GM20431 (cell line): ENCODE measurements around the gene VPS13C.

Experiments used
- in situ Hi-C: fragments of 300-500 bp; cut with MseI, MboI; formaldehyde crosslinking; loops from one replicate; pipeline ENCODE4 v1.15.0; 2020; ENCODE audit warnings: low sequenced_read_pairs; ENCODE audit not compliant: unreplicated experiment

Gene VPS13C

DNA sequence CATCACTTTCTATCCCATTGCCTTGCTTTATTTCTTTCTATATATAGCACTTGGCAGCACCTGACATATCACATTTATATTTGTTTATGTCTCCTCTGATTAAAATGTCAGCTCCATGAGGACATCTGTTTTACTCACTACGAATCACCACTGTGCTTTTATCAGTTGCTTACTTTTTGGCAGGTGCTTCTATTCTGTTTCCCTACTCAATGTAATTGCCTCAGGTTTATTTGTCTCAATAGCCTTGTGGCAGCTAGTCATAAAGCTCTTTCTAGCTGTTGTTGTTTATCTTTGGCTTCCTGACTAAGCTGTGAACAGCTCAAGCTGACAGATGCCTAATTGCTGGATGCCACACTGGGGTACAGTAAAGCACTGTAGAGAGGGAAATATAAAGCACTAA, 85.5 kb downstream of the VPS13C start:
- in situ Hi-C loops: no loop called here

GRCh38 chr15:61974118-61974517, 86.1 kb downstream of the VPS13C start:
- in situ Hi-C loops: no loop called here

DNA sequence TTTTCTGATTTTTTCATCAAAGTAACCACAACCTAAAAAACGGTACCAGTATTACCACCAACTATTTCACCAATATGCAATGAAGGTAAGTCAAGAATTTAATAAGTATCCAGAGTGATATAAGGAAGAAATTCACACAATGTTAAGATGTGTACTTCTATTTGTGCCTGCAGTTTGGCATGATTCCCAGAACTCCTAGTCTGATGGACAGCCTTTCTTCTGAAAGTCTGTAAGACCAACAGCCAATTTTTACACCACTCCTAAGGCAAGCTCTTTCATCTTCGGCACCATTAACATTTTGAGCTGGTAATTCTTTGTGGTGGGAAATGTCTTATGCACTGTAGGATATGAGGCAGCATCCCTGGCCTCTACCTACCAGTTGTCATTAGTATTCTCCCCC, 108.3 kb downstream of the VPS13C start:
- in situ Hi-C loops: no loop called here

GRCh38 chr15:61946778-61947177, 113.5 kb downstream of the VPS13C start:
- in situ Hi-C loops: no loop called here

DNA sequence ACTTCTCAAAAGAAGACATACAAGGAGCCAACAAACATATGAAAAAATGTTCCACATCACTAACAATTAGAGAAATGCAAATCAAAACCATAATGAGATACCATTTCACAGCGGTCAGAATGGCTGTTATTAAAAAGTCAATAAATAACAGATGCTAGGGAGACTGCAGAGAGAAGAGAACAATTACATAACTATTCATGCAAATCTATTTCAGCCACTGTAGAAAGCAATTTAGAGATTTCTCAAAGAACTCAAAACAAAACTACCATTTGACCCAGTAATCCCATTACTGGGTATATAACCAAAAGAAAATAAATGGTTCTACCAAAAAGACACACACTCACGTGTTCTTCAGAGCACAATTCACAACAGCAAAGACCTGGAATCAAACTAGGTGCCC, 116.3 kb downstream of the VPS13C start:
- in situ Hi-C loops: no loop called here

DNA sequence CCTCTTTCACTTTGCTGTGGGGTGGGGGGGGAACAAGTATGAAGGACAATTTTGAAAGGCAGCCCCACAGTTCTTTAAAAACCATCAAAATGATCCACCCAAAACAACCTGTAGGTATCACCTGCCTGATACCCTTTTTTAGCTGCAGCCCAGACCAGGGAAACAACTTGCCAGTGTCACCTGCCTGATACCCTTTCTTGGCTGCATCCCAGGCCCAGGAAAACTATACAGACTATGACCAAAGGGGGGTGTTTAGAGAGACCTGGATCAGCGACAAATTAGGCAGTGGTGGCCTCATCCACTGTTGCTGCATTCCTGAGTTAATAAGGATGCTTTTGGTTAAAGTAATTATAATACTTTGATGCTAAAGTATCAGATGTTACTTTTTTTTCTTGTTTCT, 122.0 kb downstream of the VPS13C start:
- in situ Hi-C loops: no loop called here

DNA sequence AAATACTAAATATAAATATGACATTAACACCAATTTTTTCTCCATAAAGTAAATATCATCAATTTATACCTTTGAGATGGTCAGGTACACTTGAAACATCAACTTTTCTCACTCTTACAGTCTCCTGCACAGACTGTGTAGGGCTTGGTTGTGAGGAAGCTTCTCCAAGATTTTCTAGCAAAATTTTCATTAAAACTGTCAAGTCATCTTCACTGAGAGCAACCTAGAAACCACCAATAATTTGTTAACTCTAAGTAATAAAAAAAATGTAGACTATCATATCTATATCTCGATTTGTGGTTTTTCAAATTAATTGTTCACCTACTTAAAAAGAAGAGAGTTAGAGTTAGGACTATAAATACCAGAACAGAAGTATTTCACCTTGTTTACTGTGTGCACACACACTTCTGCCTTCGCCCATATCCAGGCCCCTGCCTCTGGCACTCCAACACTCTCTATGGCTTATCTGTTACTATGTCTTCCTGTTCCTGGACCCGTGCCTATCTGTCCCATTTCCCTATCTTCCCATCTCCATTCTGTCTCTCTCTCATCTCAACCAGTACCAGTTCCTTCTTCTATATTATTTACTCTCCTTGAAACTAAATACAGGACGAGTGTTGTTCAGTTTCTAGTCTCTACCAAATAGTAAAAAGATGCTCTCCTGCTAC, 123.6 kb downstream of the VPS13C start:
- in situ Hi-C loops: no loop called here

GRCh38 chr15:61935493-61935892, 124.8 kb downstream of the VPS13C start:
- in situ Hi-C loops: no loop called here

DNA sequence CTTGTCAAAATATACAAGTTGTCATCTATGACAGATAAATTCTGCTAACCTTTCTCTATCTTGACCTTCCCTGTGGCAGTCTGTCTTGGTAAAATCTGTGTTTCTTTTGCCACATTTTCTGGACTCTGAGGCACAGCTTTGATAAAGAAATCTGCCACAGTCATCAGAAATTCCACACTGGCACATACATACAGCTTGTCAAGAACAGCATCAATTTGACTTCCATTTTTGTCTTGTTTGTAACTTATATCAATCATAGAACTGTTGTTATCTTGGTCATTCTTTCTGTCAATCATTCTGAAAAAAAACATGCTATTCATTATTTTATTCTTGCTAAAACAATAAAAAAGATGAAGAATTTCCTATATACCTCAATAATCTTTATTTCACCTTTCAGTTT, 130.8 kb downstream of the VPS13C start:
- in situ Hi-C loops: no loop called here

DNA sequence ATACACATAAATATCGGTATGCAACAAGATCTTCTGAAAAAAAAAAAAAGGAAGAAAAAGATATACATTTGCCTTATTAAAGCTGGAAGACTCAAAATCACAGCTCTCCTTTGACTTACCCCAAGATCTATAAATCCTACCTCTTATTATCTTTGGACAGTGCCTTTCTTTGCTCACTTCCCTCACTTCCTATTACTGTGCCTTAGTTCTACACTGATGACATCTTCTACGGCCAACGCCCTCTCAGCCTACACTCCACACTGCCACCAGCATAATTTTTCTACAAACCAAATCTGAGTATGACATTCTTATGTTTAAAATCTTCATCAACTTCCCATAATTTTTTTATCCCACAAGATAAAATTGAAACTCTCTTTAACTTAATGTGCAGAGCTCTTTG, 137.1 kb downstream of the VPS13C start:
- in situ Hi-C loops: no loop called here

- in situ Hi-C loops: no loop called here
Observed at GRCh38 chr15:61921093-61921492, 139.2 kb downstream of the VPS13C start.

DNA sequence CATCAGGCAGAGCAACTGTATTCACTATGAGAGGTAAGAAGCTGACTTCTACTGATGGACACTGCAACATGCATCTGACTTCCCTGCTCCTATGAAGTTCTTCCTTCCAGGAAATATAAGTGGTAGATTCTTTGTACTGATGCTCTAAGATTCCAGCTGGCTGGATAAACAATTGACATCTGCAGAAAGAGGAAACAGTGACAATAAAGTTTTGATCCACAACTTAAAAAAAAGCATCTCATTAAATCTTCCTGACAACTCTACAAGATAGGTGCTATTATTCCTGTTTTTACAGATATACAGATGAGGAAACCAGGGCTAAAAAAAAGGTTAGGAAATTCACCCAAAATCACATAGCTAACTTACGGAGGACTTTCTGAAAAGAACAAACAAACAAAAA, 142.8 kb downstream of the VPS13C start:
- in situ Hi-C loops: no loop called here

- in situ Hi-C loops: no loop called here
Observed at GRCh38 chr15:61916104-61916503, 144.1 kb downstream of the VPS13C start.

- in situ Hi-C loops: no loop called here
Observed at GRCh38 chr15:61915640-61916039, 144.6 kb downstream of the VPS13C start.

DNA sequence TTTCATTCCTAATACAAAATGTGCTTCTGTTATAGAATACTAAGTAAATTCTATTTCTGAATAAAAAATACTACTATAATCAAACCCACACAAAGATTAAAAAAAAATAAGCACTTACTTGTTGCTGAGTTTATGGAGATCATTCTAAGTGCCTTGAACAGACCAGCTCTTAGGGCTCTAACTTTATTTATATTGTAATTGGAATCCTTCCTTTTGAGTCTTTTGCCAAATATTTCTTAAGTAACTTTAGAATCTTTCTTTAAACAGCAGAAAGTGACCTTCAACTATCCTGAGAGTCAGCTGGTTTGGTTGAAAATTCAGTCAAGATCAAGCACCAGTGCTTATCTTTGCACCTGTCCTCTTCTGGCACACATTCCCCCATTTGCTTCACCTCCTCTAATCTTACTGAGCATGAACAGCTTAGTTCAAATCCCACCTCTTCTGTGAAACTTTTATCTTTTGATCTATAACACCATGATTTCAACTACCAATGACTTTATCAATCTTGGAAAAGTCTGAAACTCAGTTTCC, 149.3 kb downstream of the VPS13C start:
- in situ Hi-C loops: no loop called here

DNA sequence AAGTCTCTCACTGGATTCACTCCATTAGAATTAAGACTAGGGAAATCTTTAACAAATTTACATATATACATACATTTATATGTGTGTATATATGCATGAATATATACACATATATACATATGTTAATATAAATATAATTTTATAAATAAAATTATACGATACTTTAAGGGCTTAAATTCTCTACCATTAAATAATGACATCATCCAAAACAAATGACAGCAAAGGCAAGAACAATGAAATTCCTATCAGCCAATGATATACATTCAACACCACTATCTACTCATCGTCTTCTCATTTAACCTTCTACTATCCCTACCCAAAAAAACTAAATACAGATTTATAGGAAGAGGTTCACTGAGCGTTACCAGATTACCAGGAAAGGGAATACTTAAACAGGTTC, 152.0 kb downstream of the VPS13C start:
- in situ Hi-C loops: no loop called here

GRCh38 chr15:61907753-61908086, 152.5 kb downstream of the VPS13C start:
- in situ Hi-C loops: no loop called here

DNA sequence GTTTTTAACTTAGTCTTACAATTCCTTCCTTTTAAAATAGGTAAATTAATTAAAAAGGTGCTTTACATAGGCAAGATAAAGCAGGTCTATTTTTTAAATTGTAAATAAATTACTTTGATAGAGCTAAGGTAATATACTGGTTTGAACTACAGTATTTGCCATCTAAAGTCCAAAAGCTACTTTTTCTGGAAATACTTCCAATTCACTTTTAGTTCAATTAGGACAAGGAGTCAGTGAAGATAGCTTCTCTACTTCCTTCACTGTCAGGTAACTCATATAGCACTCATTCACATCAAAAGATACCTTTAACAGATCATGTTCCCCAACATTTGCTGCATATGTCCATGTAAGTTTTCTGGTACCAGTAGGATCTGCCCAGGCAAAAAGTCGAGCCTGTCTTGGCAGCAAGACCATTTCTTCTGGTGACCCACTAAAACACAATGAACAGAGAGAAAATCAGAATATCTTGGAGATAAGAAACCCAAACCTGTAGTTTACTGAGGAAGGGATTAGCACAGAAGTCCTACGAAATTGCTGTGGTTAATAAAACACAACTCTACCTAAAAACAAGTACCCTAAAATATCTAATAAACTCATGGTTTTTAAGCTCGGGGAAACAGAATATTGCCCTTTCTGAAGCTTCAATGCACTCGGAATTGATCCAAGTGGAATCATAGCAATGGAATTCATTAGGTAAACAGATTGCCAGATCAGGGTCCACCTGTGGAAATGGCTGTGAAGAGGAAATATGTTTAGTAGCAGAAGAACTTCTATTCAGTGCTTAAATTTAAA, 153.1 kb downstream of the VPS13C start:
- in situ Hi-C loops: no loop called here

- in situ Hi-C loops: no loop called here
Observed at GRCh38 chr15:61893146-61893545, 167.1 kb downstream of the VPS13C start.

- in situ Hi-C loops: no loop called here
Observed at GRCh38 chr15:61892140-61892539, 168.1 kb downstream of the VPS13C start.

DNA sequence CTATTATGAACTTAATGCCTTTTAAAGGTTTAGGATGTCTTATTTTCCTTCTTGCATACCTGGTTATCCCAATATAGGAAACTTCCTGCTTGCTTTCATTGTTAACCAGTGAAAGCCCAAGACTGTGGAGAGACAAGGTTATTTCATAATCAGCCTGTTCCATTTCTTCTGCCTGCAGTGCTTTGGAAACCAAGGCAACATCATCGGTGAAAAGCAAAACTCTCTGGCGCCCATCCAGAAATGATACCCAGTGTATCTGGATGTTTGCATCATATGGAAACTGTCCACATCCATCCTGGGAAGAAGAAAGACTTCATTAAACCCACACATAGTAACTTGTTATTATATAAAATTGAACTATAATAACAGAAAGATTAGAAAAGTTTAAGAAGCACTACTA, 170.1 kb downstream of the VPS13C start:
- in situ Hi-C loops: no loop called here

DNA sequence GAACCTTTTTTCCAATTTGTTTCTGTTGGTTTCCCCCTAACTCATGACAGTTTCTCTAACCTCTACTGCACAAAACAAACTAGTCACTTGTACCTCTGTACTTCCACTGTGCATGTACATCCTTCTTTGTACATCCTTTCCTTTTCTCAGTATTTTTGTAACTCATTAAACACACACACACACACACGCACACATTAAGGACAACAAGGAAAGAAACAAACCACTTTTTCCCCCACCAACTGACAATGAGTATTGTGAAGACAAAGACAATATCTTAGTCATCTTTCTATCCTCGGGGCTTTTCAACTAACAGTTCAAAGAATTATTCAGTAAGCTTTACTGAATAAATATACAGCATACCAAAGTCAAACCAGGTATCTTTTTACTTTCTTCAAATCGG, 170.5 kb downstream of the VPS13C start:
- in situ Hi-C loops: no loop called here
